Right atrium auricular region (tissue), 2 donors: ENCODE data around the gene SRGAP2. TPM values are rescaled to one million over a fixed set of nuclear protein-coding genes. Genes with fewer than 3 reads are reported as not detected.
A peak's percentile ranks its signal among the peaks of the same experiment; 100 is the strongest.
"Not testable (repeated sequence)": the region's sequence is repeated elsewhere in the genome, so short reads cannot be mapped to it uniquely, and the experiment has no call there.

Experiments
- DNase-seq: peaks from one replicate; pipeline ENCODE4 v3.0.0-alpha.2; 2019; ENCODE audit warnings: low spot score
- H3K27ac ChIP-seq, 2 donors: fragments of 200-600 bp; sonication (generic); 1 replicate in 1 of 2; 2 replicates in 1 of 2; pipeline ENCODE4 v1.5.1; 2016 to 2019
- H3K27me3 ChIP-seq, 2 donors: fragments of 200-600 bp; sonication (generic); one replicate each; pipeline versions ENCODE4 v1.5.1 to v1.6.0; 2017 to 2019
- H3K36me3 ChIP-seq: fragments of 200-600 bp; sonication (generic); one replicate; pipeline ENCODE4 v1.5.1; 2016
- H3K4me1 ChIP-seq, 2 donors: fragments of 200-600 bp; sonication (generic); one replicate each; pipeline versions ENCODE4 v1.5.1 to v1.6.0; 2017 to 2019
- H3K4me3 ChIP-seq, 2 donors: fragments of 200-600 bp; sonication (generic); 1 replicate in 1 of 2; 2 replicates in 1 of 2; pipeline ENCODE4 v1.5.1; 2017 to 2019; ENCODE audit warnings: mild to moderate bottlenecking in 1 of 2, moderate library complexity in 1 of 2
- H3K9me3 ChIP-seq, 2 donors: fragments of 200-600 bp; sonication (generic); one replicate each; pipeline ENCODE4 v1.5.1; 2019
- total RNA-seq, 2 donors: library from RNA; depleted of rRNA; stranded (reverse); fragments of >200 nt; gene quantifications; one replicate each; pipeline ENCODE4 v1.1.0, GENCODE V29; 2016

SRGAP2 gene
- total RNA-seq, 2 donors from 2014 or later = 26.4 to 29.0 TPM

DNA sequence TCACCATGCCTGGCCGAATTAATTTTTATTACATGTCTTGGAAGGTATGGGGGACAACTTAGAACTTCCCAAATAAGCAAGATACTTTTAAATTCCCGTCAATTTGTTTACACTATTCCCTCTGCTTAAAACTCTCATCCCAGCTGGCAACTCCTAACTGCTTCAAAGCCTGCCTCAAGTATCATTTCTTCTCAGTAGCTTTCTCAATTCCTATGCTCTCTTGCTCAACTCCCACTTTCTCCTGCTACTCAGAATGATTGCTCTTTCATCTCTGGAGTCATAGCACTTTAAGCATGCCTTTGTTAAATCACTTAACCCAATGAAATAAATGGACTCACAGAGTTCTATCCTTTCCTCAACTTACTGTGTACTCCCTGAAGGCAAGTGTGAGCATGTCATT is 19.6 kb upstream of the SRGAP2 start:
- H3K9me3 ChIP-seq, DNase-seq, H3K4me3 ChIP-seq: not testable (repeated sequence)

DNA sequence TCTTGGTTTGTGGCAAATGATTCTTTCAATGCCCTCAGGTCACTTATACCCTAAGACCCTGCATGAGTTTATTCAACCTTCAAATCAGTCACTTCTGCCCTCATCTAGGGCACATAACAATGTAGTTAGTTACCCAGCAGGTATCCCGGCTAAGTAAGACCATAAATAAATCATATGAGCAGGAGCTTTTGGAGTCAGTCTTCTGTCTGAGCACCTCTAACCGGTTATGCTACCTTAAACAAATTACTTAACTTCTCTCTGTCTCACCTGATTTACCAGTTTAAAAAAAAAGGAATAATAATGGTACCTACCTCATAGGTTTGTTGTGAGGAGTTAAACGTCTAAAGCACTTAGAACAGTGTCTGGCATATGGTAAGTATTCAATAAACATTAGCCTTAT is 17.6 kb upstream of the SRGAP2 start:
- not testable (repeated sequence) for H3K27me3 ChIP-seq, H3K27ac ChIP-seq, H3K4me3 ChIP-seq, DNase-seq, H3K4me1 ChIP-seq, H3K9me3 ChIP-seq, H3K36me3 ChIP-seq

More for the DNA sequence above, 19.6 kb upstream of the SRGAP2 start:
- not testable (repeated sequence) for H3K4me1 ChIP-seq, H3K27ac ChIP-seq, H3K36me3 ChIP-seq, H3K27me3 ChIP-seq

DNA sequence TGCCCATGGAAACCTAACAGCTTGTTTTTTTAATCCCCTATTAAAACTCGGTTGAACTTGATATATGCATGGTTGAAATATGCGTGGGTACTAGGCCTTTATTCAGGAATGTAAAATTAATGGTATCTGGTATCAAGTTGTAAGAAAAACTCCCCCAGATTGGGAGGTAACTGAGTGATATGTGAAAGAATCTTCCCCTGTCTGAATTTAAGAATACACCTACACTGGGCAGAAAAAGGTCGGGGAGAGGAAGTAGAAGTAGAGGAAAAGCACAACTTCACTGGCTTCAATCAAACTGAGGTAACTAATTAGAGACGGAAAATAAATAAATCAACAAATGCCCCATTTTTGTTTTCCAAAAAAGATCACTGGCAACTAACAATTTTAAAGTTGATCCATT is 16.5 kb upstream of the SRGAP2 start:
- H3K9me3 ChIP-seq, H3K4me1 ChIP-seq, H3K27me3 ChIP-seq, H3K4me3 ChIP-seq, DNase-seq, H3K27ac ChIP-seq, H3K36me3 ChIP-seq: not testable (repeated sequence)

DNA sequence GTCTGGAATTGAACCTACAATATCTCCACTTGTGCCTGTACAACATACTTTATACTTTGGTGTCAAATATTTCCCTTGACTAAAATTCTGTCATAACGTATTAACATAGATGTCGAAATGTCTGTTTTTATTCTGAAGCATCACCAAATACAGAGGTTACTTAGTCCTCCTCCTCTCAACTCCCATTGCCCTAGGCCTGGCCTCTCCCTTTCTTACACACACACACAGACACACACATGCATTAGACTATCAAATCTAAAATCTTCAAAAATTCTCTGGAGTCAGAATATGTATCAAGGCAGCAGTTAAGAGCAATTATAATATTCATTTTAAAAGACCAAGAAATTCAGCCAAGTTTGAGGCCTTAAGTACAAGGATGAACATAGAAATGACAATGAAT is 8.2 kb upstream of the SRGAP2 start:
- H3K4me3 ChIP-seq, DNase-seq, H3K36me3 ChIP-seq: not testable (repeated sequence)

DNA sequence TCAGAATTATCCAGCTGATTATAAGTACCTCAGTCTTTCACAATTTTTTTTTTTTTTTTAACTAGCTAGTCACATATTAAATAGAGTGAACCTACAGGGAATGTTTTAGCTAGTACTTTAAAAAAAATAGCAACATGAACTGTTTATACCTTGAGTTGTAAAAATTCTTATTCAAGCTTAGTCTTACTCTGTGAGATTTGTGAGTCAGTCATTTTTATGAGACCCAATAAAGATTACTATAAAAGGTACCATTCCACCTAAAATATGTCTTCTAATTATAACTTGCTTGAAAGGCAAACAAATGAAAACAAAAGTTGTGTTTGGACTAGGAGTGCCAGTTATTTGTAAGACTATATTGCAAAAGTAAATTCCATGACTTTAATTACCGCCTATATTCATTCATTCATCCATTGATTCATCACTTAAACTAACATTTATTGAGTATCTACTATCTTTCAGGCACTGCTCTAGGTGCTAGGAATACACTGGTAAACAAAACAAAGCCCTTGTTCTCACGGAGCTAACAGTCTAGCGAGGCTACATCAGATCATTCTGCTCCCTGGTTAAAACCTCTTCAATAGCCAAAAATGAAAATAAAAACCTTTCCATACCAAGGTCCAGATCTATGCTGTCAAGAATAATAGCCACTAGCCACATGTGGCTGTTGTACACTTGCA is 6.5 kb upstream of the SRGAP2 start:
- not testable (repeated sequence) for DNase-seq, H3K4me3 ChIP-seq, H3K9me3 ChIP-seq, H3K27ac ChIP-seq, H3K27me3 ChIP-seq, H3K4me1 ChIP-seq, H3K36me3 ChIP-seq

More for the DNA sequence above, 8.2 kb upstream of the SRGAP2 start:
- not testable (repeated sequence) for H3K27me3 ChIP-seq, H3K4me1 ChIP-seq, H3K9me3 ChIP-seq, H3K27ac ChIP-seq

DNA sequence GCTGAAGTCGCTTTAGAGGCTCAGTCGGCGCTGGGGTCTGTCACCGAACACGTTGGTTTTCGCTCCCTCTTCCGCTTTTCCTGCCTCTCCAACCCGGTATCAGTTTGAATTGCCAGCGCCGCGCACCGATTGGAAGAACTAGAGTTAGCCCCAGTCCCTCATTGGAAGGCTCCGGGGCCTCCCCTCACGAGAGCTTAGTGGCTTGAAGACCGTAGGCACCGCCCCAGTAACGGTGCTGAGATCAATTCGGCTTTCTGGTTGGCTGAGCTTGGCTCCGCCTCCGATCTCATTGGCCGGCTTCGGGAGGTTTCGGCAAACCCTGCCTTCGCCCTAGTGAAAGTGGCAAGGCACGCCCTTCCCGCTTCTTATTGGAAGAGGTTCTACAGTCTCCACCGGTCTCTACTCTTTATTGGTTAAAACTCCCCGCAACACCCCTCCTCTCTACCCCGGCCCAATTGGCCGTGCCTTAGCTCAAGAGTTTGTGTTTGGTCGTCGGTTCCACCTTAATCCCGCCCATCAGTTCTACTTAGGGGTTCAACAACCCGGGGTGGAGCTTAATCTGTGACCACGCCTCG is 465 bp upstream of the SRGAP2 start, which contains the start of gene FAM72A:
Gene FAM72A (minus strand): TSS at position 51 of the 575 bp plus-strand sequence. CDS start 814 bp downstream, outside the sequence.
- Histone ChIP-seq H3K27ac (peak within 1 kb of the TSS; percentile 84 to 87), H3K4me3 (peak within 1 kb of the TSS; percentile 46 to 59)
- H3K4me1 ChIP-seq, H3K9me3 ChIP-seq, H3K36me3 ChIP-seq, H3K27me3 ChIP-seq: not testable (repeated sequence)
- DNase-seq = peak; percentile 100

DNA sequence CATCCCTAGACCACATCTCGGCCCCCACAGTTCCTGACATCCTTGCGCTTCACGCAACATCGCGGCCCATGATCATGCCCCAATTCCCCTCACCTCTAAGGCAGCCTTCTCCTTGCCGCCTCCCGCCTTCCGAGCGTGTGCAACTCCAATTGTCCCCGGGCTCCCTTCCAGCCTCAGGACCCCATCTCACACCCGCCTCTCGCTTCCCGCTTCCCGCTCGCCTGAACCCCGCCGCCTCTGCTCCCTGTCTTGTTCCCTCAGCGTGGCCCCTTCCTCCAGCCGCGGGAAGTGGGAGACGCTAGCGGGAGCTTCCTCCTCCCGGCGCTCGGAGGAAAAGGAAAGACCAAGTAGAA is 794 bp downstream of the SRGAP2 start:
- H3K4me3 ChIP-seq = peak overlapping the region; percentile 43 to 48
- peak overlapping the region; percentile 51 to 60 for H3K27ac ChIP-seq
- H3K27me3 ChIP-seq, H3K36me3 ChIP-seq, H3K4me1 ChIP-seq, H3K9me3 ChIP-seq, DNase-seq: not testable (repeated sequence)

DNA sequence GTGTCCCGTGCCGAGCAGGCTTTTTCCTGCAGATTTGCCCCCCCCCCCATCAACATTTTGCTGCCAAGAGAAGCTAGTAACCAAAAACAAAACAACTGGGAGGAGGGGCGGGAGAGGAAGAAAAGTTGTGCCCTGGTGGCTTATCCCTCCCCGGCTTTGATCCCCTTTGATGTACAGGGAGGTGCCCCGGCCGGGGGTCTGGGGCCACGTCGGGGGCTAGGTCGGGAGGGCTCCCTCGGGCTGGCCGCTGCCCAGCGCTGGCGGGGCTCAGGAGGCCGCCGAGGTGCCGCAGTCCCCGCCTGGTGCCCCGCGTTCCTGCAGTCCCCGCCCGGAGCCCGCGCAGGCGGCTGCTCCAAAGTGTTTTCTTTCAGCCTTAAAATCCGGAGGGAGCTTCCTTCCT is 1.5 kb downstream of the SRGAP2 start:
- Histone ChIP-seq H3K27ac (peak overlapping the region; percentile 51 to 63), H3K4me3 (peak overlapping the region; percentile 42 to 58)
- not testable (repeated sequence) for H3K36me3 ChIP-seq, H3K9me3 ChIP-seq, H3K4me1 ChIP-seq, H3K27me3 ChIP-seq, DNase-seq

DNA sequence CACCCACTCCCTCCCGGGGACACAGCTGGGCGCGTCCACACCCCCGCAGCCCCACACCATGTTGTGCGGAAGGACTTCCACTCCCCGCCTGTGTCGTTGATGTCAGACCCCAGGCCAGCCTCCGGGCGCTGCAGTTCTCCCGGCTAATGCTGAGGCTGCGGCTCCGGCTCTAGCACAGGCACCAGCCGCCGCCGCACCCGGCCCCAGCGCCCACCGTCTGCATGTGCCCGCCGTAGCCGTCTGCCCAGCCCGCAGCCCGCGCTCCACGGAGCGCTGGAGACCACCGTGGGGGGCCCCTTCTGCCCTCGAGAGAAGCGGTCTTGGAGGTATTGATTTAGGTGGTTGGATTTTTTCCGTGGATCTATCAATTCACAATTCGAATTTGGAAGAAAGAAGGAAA is 2.2 kb downstream of the SRGAP2 start:
- H3K9me3 ChIP-seq, DNase-seq, H3K4me1 ChIP-seq, H3K27me3 ChIP-seq, H3K36me3 ChIP-seq: not testable (repeated sequence)
- peak overlapping the region in 1 of 2 donors; percentile 10 for H3K27ac ChIP-seq
- peak overlapping the region; percentile 29 to 40 for H3K4me3 ChIP-seq

DNA sequence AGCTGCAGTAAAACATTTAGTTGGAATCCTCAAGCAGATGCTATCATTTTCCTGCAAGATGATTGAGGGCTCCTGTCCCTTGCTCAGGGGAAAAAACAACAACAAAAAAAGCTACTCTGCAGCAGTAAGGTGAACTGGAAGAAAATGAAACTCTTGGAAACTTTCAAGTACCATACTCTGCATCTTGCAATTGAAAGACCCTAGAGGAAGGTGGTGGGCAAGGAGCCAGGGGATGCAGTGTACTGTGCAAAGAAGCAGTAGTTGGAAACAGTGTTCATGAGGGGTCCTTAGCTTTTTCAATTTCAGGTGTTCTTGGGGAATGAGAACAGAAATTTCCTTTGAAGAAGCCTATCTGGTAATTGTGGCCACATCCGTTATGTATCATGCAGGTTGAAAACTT is 7.5 kb downstream of the SRGAP2 start:
- not testable (repeated sequence) for H3K27me3 ChIP-seq, H3K4me3 ChIP-seq

DNA sequence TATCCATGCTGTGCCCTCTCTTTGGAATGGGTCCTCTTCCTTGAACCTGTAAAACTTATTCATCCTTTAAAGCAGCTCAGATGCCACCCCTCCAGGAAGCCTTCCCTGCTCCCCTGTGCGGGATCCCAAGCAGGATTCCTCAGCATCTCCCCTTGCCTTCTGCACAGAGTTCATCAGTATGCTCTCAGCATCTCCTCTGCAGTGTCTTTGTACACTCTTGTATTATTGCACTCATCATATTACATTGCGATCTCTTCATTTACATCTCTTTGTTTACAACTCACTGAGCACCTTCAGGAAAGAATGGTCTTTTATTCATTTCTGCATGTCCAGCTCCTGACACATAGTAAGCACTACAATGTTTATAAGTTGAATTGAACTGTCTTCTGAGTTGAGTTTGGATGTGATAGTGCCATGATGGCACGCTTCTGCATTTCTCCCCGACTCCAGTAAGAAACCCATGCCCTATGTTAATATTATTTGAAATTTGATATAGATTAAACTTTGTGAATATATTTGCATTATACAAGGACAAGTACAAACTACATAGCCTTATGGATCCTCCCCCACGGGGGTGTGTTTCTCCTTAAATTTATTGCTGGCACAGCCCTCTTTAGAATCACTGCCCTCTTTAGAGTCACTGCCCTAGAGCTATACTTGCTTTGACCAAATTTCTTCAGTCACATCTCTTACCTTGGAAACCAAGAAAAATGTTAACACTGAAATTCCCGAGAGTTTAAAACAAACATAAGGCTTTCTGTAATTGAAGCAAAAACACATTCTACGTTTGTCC is 12.5 kb downstream of the SRGAP2 start:
- H3K4me3 ChIP-seq, H3K36me3 ChIP-seq, DNase-seq, H3K27ac ChIP-seq, H3K9me3 ChIP-seq, H3K4me1 ChIP-seq, H3K27me3 ChIP-seq: not testable (repeated sequence)

More for the DNA sequence above, 7.5 kb downstream of the SRGAP2 start:
- H3K36me3 ChIP-seq, H3K4me1 ChIP-seq, H3K9me3 ChIP-seq, DNase-seq, H3K27ac ChIP-seq: not testable (repeated sequence)

DNA sequence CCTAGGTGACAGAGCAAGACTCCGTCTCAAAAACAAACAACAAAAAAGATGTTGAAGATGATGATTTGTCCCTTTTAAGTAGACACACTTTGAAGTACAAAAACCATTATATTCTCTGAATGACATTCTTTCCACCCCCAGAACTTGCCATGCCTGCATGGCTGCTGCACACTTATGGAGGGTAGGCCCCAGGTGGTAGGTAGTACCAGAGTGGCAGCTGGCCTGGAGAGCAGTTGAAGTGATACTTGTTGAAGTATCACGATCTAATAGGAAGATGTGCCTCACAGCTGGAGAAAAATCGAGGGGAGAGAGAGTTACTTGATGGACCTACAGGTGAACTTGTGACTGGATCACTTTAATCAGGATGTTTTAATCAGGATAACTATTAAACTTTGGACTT is 14.9 kb downstream of the SRGAP2 start:
- H3K4me3 ChIP-seq = not testable (repeated sequence)

DNA sequence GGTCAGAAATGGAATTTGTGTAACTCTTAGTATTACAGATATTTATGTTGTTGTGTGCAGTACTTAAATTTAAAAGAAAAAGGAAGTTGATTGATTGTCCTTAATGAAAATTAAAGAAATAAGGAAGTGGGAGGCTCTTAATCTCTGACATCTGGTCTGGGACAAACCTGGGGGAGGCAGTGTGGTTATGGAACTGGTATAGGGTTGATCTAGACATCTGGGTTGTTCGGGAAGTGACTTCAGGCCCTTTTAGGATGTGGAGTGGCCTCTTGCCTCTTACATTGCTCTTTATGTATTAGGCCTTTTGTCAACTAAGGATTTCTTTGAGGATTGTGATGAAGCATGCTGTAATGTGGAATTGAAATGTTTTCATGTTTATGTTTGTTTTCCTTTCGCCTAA is 15.4 kb downstream of the SRGAP2 start:
- H3K27ac ChIP-seq, H3K9me3 ChIP-seq, H3K27me3 ChIP-seq, H3K4me1 ChIP-seq, H3K4me3 ChIP-seq, H3K36me3 ChIP-seq, DNase-seq: not testable (repeated sequence)

More for the DNA sequence above, 14.9 kb downstream of the SRGAP2 start:
- DNase-seq, H3K36me3 ChIP-seq, H3K9me3 ChIP-seq, H3K4me1 ChIP-seq, H3K27ac ChIP-seq, H3K27me3 ChIP-seq: not testable (repeated sequence)

DNA sequence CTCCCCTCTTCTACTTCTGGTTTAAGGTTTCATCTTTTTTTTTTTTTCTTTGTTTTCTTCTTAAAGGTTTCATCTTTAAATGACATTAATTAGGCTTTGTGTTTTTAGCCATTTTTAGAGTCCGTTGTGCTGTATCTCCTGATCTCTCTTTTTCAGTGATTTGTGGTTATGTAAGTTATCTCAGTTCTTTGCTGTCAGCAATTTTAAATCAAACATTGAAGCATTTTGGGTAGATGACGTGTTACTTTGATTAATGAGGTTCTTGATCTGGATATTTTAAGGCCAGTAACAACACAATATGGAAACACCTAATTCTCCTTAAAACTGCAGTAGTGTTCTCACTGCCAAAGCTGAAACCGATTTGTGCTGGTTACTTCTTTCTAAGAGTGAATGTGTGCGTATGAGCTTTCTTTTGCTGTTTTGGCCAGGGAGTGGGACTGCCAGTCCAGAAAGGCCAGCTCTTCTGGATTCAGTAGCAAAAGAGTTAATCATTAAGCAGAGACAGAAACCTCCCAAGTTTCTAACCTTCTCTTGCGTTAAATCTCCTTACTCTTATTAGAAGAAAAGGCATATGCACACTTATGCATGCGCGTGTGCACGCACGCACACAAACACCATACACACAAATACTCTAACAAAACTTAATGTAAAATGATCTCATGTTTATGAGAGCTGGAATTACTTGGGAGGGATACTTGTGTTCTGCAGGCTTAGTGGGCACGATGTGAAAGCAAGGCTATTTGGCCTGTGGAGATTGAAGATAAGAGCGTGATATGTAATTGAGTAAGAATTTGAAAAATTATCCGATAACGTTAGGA is 16.4 kb downstream of the SRGAP2 start:
- peak overlapping the region in 1 of 2 donors; percentile 48 for H3K27ac ChIP-seq
- not testable (repeated sequence) for H3K9me3 ChIP-seq, H3K36me3 ChIP-seq, DNase-seq, H3K4me1 ChIP-seq, H3K4me3 ChIP-seq, H3K27me3 ChIP-seq
